ENCODE results near the gene TESK2. TPM values are rescaled to one million over a fixed set of nuclear protein-coding genes. Genes with fewer than 3 reads are reported as not detected.
A peak's percentile ranks its signal among the peaks of the same experiment; 100 is the strongest.

Gene TESK2
- total and polyA plus RNA-seq, 7 donors = 4.3 to 9.2 (median 7.1) TPM

GRCh38 chr1:45306905-45307304 is 184.1 kb downstream of the TESK2 start:
- H3K27me3 ChIP-seq = no peaks in the 10 kb centered on the region
- H3K4me1 ChIP-seq = peaks cover 0 to 17% (median 11%) of the 10 kb centered on the region in 4 donors
- no peak overlapping the region for H3K27ac ChIP-seq
- no peak for DNase-seq
- intact Hi-C loops (cut with DNase I) = no loop called here
- H3K9me3 ChIP-seq = no peaks in the 10 kb centered on the region
- WGBS, 2 donors = 82 to 87% methylated on average over 3 of the region's 3 CpGs
- no peak for TF ChIP-seq POLR2AphosphoS5 (IDR thresholded peaks at IDR 0.05)
- no peak for TF ChIP-seq EP300 (IDR thresholded peaks at IDR 0.05)
- TF ChIP-seq CTCF (IDR thresholded peaks at IDR 0.05) = no peak
- no peak for TF ChIP-seq POLR2A (IDR thresholded peaks at IDR 0.05)
- no peaks in the 10 kb centered on the region for H3K36me3 ChIP-seq
- no peak overlapping the region for H3K4me3 ChIP-seq

GRCh38 chr1:45306319-45306718 is 184.6 kb downstream of the TESK2 start:
- Histone ChIP-seq H3K9me3 (no peaks in the 10 kb centered on the region), H3K36me3 (no peaks in the 10 kb centered on the region), H3K4me3 (no peak overlapping the region), H3K27ac (no peak overlapping the region), H3K4me1 (peaks cover 0 to 17% (median 11%) of the 10 kb centered on the region in 4 donors), H3K27me3 (no peaks in the 10 kb centered on the region)
- 53 to 84% methylated on average over 8 of the region's 8 CpGs for WGBS, 2 donors
- DNase-seq = no peak
- intact Hi-C loops (cut with DNase I) = no loop called here
- TF ChIP-seq EP300 (IDR thresholded peaks at IDR 0.05) = no peak
- TF ChIP-seq POLR2A (IDR thresholded peaks at IDR 0.05) = no peak
- TF ChIP-seq CTCF (IDR thresholded peaks at IDR 0.05) = no peak
- TF ChIP-seq POLR2AphosphoS5 (IDR thresholded peaks at IDR 0.05) = no peak

- H3K27me3 ChIP-seq = no peaks in the 10 kb centered on the region
- no peak for DNase-seq
- no peak overlapping the region for H3K4me3 ChIP-seq
- 89 to 91% methylated on average over 10 of the region's 10 CpGs for WGBS, 2 donors
- H3K27ac ChIP-seq = peak overlapping the region in 2 of 4 donors; percentile 91 to 96
- intact Hi-C loops (cut with DNase I) = no loop called here
- no peak for TF ChIP-seq POLR2AphosphoS5 (IDR thresholded peaks at IDR 0.05)
- no peak for TF ChIP-seq CTCF (IDR thresholded peaks at IDR 0.05)
- no peak for TF ChIP-seq POLR2A (IDR thresholded peaks at IDR 0.05)
- no peak for TF ChIP-seq EP300 (IDR thresholded peaks at IDR 0.05)
- H3K4me1 ChIP-seq = peaks cover 0 to 17% (median 11%) of the 10 kb centered on the region in 4 donors
- no peaks in the 10 kb centered on the region for H3K9me3 ChIP-seq
- no peaks in the 10 kb centered on the region for H3K36me3 ChIP-seq
Observed at GRCh38 chr1:45305231-45305630, 185.7 kb downstream of the TESK2 start.

- peak overlapping the region; percentile 91 to 96 (median 92) for H3K27ac ChIP-seq
- peak overlapping the region; percentile 52 to 88 (median 72) for H3K4me3 ChIP-seq
- DNase-seq = peak; percentile 73
- H3K4me1 ChIP-seq = peaks cover 0 to 17% (median 11%) of the 10 kb centered on the region in 4 donors
- no peaks in the 10 kb centered on the region for H3K27me3 ChIP-seq
- intact Hi-C loops (cut with DNase I) = loop anchor here (1.0 to 5.0 kb wide), 5 partner anchors 36 to 572 kb away; partner anchors contain the start of genes MUTYH, PTCH2, RNU5D-1 and TESK2
- TF ChIP-seq POLR2A (IDR thresholded peaks at IDR 0.05) (no peak), CTCF (IDR thresholded peaks at IDR 0.05) (peak in 2 of 4 experiments; percentile 3 to 6), POLR2AphosphoS5 (IDR thresholded peaks at IDR 0.05) (no peak), EP300 (IDR thresholded peaks at IDR 0.05) (no peak)
- H3K36me3 ChIP-seq = no peaks in the 10 kb centered on the region
- no peaks in the 10 kb centered on the region for H3K9me3 ChIP-seq
- 24 to 40% methylated on average over 15 of the region's 15 CpGs for WGBS, 2 donors
Observed at GRCh38 chr1:45304311-45305081, 186.5 kb downstream of the TESK2 start.

Data from sigmoid colon (tissue), 7 donors.